Endothelial cell (in vitro differentiated cells): ENCODE results near the gene LDAF1. TPM values are rescaled to one million over a fixed set of nuclear protein-coding genes. Genes with fewer than 3 reads are reported as not detected.
"Not testable (repeated sequence)": the region's sequence is repeated elsewhere in the genome, so short reads cannot be mapped to it uniquely, and the experiment has no call there.

Source experiments
- DNase-seq: peaks from one replicate; pipeline ENCODE4 v3.0.0; 2021; ENCODE audit warnings: low spot score
- H3K27ac Mint-ChIP-seq: one replicate; pipeline ENCODE4 v1.8.0; 2021; ENCODE audit warnings: mixed read lengths, inconsistent platforms; ENCODE audit not compliant: unreplicated experiment
- H3K27me3 Mint-ChIP-seq: one replicate; pipeline ENCODE4 v1.8.0; 2021; ENCODE audit warnings: mild to moderate bottlenecking, moderate library complexity, mixed read lengths, inconsistent platforms; ENCODE audit not compliant: unreplicated experiment
- H3K36me3 Mint-ChIP-seq: one replicate; pipeline ENCODE4 v1.8.0; 2021; ENCODE audit warnings: mild to moderate bottlenecking, low read depth, mixed read lengths, inconsistent platforms; ENCODE audit not compliant: unreplicated experiment
- H3K4me1 Mint-ChIP-seq: one replicate; pipeline ENCODE4 v1.8.0; 2021; ENCODE audit warnings: mild to moderate bottlenecking, mixed read lengths, inconsistent platforms; ENCODE audit not compliant: unreplicated experiment
- H3K4me3 Mint-ChIP-seq: one replicate; pipeline ENCODE4 v1.8.0; 2021; ENCODE audit warnings: mild to moderate bottlenecking, mixed read lengths, inconsistent platforms; ENCODE audit not compliant: unreplicated experiment
- H3K9me3 Mint-ChIP-seq: one replicate; pipeline ENCODE4 v1.8.0; 2021; ENCODE audit warnings: mixed read lengths, inconsistent platforms; ENCODE audit not compliant: unreplicated experiment
- total RNA-seq: library from RNA; stranded (reverse); fragmentation: NEBNext Ultra II Directional; extraction: Animal tissue kit (Norgen Biotek cat#: 25700); gene quantifications from one replicate; pipeline ENCODE4 v1.2.1, GENCODE V29; 2021; ENCODE audit not compliant: unreplicated experiment
- TF ChIP-seq, protein P1 (sequence below): fragments of 200-600 bp; sonication (generic); IDR thresholded peaks from one replicate; pipeline ENCODE4 v1.5.0; 2021; ENCODE audit warnings: antibody characterized with exemption; ENCODE audit not compliant: unreplicated experiment

Gene LDAF1
- total RNA-seq, 1 donor from 2014 or later: 27.9 TPM

- no peak for DNase-seq
- Mint-ChIP-seq H3K9me3 (no peaks in the 10 kb centered on the region), H3K27ac (no peak overlapping the region), H3K27me3 (no peaks in the 10 kb centered on the region), H3K4me1 (no peaks in the 10 kb centered on the region), H3K36me3 (no peaks in the 10 kb centered on the region), H3K4me3 (no peak overlapping the region)
- TF ChIP-seq, protein P1, sequence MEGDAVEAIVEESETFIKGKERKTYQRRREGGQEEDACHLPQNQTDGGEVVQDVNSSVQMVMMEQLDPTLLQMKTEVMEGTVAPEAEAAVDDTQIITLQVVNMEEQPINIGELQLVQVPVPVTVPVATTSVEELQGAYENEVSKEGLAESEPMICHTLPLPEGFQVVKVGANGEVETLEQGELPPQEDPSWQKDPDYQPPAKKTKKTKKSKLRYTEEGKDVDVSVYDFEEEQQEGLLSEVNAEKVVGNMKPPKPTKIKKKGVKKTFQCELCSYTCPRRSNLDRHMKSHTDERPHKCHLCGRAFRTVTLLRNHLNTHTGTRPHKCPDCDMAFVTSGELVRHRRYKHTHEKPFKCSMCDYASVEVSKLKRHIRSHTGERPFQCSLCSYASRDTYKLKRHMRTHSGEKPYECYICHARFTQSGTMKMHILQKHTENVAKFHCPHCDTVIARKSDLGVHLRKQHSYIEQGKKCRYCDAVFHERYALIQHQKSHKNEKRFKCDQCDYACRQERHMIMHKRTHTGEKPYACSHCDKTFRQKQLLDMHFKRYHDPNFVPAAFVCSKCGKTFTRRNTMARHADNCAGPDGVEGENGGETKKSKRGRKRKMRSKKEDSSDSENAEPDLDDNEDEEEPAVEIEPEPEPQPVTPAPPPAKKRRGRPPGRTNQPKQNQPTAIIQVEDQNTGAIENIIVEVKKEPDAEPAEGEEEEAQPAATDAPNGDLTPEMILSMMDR: no peak
These were observed 30.8 kb downstream of the LDAF1 start for GRCh38 chr16:21189311-21189710.

- H3K4me1 Mint-ChIP-seq: no peaks in the 10 kb centered on the region
These were observed 31.5 kb downstream of the LDAF1 start for GRCh38 chr16:21190013-21190412.

GRCh38 chr16:21190599-21190998 lies 32.1 kb downstream of the LDAF1 start:
- Mint-ChIP-seq H3K27me3 (no peaks in the 10 kb centered on the region), H3K36me3 (no peaks in the 10 kb centered on the region), H3K4me3 (no peak overlapping the region), H3K27ac (no peak overlapping the region), H3K4me1 (no peaks in the 10 kb centered on the region), H3K9me3 (no peaks in the 10 kb centered on the region)
- TF ChIP-seq, protein P1: no peak
- no peak for DNase-seq

More at GRCh38 chr16:21190013-21190412, 31.5 kb downstream of the LDAF1 start:
- H3K27me3 Mint-ChIP-seq: no peaks in the 10 kb centered on the region
- TF ChIP-seq, protein P1: no peak
- no peaks in the 10 kb centered on the region for H3K36me3 Mint-ChIP-seq
- DNase-seq: no peak
- H3K9me3 Mint-ChIP-seq: no peaks in the 10 kb centered on the region
- H3K27ac Mint-ChIP-seq: no peak overlapping the region
- H3K4me3 Mint-ChIP-seq: no peak overlapping the region

DNA sequence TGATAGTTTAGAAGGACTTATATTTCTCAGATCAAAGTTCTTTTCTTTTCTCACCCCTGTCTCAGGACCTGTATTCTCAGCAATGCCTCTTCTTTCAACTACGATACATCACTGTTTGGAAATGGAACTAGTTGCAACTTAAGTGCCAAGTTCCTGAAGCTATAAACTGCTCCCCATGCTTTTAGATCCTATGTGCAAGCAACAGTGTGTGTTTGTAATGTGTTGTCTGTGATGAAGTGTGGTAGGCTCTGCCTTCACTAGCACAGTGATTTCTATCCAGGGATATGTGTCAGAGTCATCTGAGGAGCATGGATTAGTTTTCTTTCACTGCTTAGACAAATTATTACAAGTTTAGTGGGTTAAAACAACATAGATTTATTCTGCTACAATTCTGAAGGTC lies 34.5 kb downstream of the LDAF1 start:
- DNase-seq: no peak
- no peaks in the 10 kb centered on the region for H3K27me3 Mint-ChIP-seq
- H3K9me3 Mint-ChIP-seq: no peaks in the 10 kb centered on the region
- H3K4me3 Mint-ChIP-seq: no peak overlapping the region
- no peaks in the 10 kb centered on the region for H3K36me3 Mint-ChIP-seq
- no peaks in the 10 kb centered on the region for H3K4me1 Mint-ChIP-seq
- TF ChIP-seq, protein P1: no peak
- H3K27ac Mint-ChIP-seq: no peak overlapping the region

- TF ChIP-seq, protein P1: no peak
- Mint-ChIP-seq H3K4me1 (no peaks in the 10 kb centered on the region), H3K27me3 (no peaks in the 10 kb centered on the region), H3K9me3 (no peaks in the 10 kb centered on the region), H3K27ac (no peak overlapping the region), H3K4me3 (no peak overlapping the region), H3K36me3 (no peaks in the 10 kb centered on the region)
- no peak for DNase-seq
These were observed 36.4 kb downstream of the LDAF1 start for GRCh38 chr16:21194771-21195301.

- DNase-seq, H3K27me3 Mint-ChIP-seq, H3K27ac Mint-ChIP-seq, H3K9me3 Mint-ChIP-seq, H3K4me3 Mint-ChIP-seq, H3K4me1 Mint-ChIP-seq, H3K36me3 Mint-ChIP-seq: not testable (repeated sequence)
These were observed 36.9 kb downstream of the LDAF1 start for GRCh38 chr16:21195330-21195729.
